IMR-90 (cell line): Measurements from ENCODE around the gene KDM1B. TPM values are rescaled to one million over a fixed set of nuclear protein-coding genes. Genes with fewer than 3 reads are reported as not detected.

Source experiments
- ATAC-seq: fragments of 200-7000 bp; cut with Tn5 transposase; 2 replicates; pipeline ENCODE4 v1.9.1; 2020; ENCODE audit warnings: low read depth, mild to moderate bottlenecking, moderate library complexity
- Bru-seq: library from RNA; stranded (reverse); fragments of 400-500 nt; gene quantifications from one replicate; lab custom pipeline; 2021; lab: Mats Ljungman, UMichigan
- BruChase-seq, 2 experiments: library from RNA; stranded (reverse); fragments of 400-500 nt; gene quantifications; one replicate each; lab custom pipeline; 2021; lab: Mats Ljungman, UMichigan
- BruUV-seq: library from RNA; stranded (reverse); fragments of 400-500 nt; replicated peaks from 2 replicates; lab custom pipeline; 2021; lab: Mats Ljungman, UMichigan
- CTCF ChIA-PET: fragments of 300-600 bp; formaldehyde crosslinking; extraction: SDS; loops from one replicate; lab custom pipeline; 2021; ENCODE audit warnings: antibody characterized with exemption; lab: Yijun Ruan, JAX
- POLR2A ChIA-PET: fragments of 300-600 bp; sonication (Branson Sonifier 250); formaldehyde crosslinking; loops from one replicate; lab custom pipeline; 2022; ENCODE audit warnings: antibody characterized with exemption; ENCODE audit not compliant: unreplicated experiment; lab: Charles Lee
- DNase-seq: peaks from one replicate; pipeline ENCODE4 v3.0.0; 2013
- H2AFZ ChIP-seq: replicated peaks from 2 replicates; pipeline ENCODE3; 2013; ENCODE audit warnings: low read length, mild to moderate bottlenecking; ENCODE audit not compliant: poor library complexity
- H2AK5ac ChIP-seq: 2 replicates; pipeline ENCODE4 v1.6.1; 2013; ENCODE audit warnings: low read depth, low read length, inconsistent platforms
- H2AK9ac ChIP-seq: replicated peaks from 2 replicates; pipeline ENCODE3; 2013; ENCODE audit warnings: mild to moderate bottlenecking, low read depth, low read length, moderate library complexity; ENCODE audit not compliant: poor library complexity
- H2BK120ac ChIP-seq: 2 replicates; pipeline ENCODE4 v1.6.1; 2013; ENCODE audit warnings: low read depth, low read length, inconsistent platforms
- H2BK15ac ChIP-seq: 3 replicates; pipeline ENCODE4 v1.6.1; 2013; ENCODE audit warnings: low read depth, low read length, inconsistent platforms
- H2BK20ac ChIP-seq: 2 replicates; pipeline ENCODE4 v1.6.1; 2013; ENCODE audit warnings: low read depth, mild to moderate bottlenecking, inconsistent platforms, low read length, moderate library complexity
- H2BK5ac ChIP-seq: 2 replicates; pipeline ENCODE4 v1.6.1; 2013; ENCODE audit warnings: mild to moderate bottlenecking, low read depth, low read length, inconsistent platforms; ENCODE audit not compliant: poor library complexity, severe bottlenecking
- H3K14ac ChIP-seq: replicated peaks from 2 replicates; pipeline ENCODE4 v1.6.1; 2013; ENCODE audit warnings: low read depth, low read length, inconsistent platforms
- H3K18ac ChIP-seq: 2 replicates; pipeline ENCODE4 v1.6.1; 2013; ENCODE audit warnings: low read depth, low read length, control low read depth
- H3K23ac ChIP-seq: 2 replicates; pipeline ENCODE4 v1.6.1; 2013; ENCODE audit warnings: low read depth, low read length, inconsistent platforms
- H3K27ac ChIP-seq: 2 replicates; pipeline ENCODE4 v1.5.1; 2013; ENCODE audit warnings: mild to moderate bottlenecking, control low read depth, low read length; ENCODE audit not compliant: insufficient read depth
- H3K27me3 ChIP-seq: 2 replicates; pipeline ENCODE4 v1.6.1; 2013; ENCODE audit warnings: low read length; ENCODE audit not compliant: control insufficient read depth, insufficient read depth
- H3K36me3 ChIP-seq: 2 replicates; pipeline ENCODE4 v1.6.1; 2013; ENCODE audit warnings: low read length, mixed read lengths; ENCODE audit not compliant: control insufficient read depth, insufficient read depth
- H3K4ac ChIP-seq: 2 replicates; pipeline ENCODE4 v1.6.1; 2013; ENCODE audit warnings: low read depth, low read length, inconsistent platforms
- H3K4me1 ChIP-seq: 2 replicates; pipeline ENCODE4 v1.6.1; 2013; ENCODE audit warnings: low read length, mixed read lengths; ENCODE audit not compliant: control insufficient read depth, insufficient read depth
- H3K4me2 ChIP-seq: 2 replicates; pipeline ENCODE4 v1.6.1; 2013; ENCODE audit warnings: low read depth, mild to moderate bottlenecking, control low read depth, low read length, moderate library complexity
- H3K4me3 ChIP-seq: 2 replicates; pipeline ENCODE4 v1.5.1; 2013; ENCODE audit warnings: low read depth, mild to moderate bottlenecking, control low read depth, low read length, moderate library complexity; ENCODE audit not compliant: insufficient read depth
- H3K56ac ChIP-seq: 2 replicates; pipeline ENCODE4 v1.6.1; 2013; ENCODE audit warnings: low read length, inconsistent platforms; ENCODE audit not compliant: insufficient read depth; ENCODE audit errors: extremely low read depth
- H3K79me1 ChIP-seq, 2 experiments: 2 replicates each; pipeline ENCODE4 v1.6.1; 2013; ENCODE audit warnings: low read length in 2 of 2, inconsistent platforms in 1 of 2, low read depth in 1 of 2
- H3K9ac ChIP-seq: 2 replicates; pipeline ENCODE4 v1.6.1; 2013; ENCODE audit warnings: low read depth, low read length, control low read depth
- H3K9me1 ChIP-seq: 2 replicates; pipeline ENCODE4 v1.6.1; 2013; ENCODE audit warnings: low read length, inconsistent platforms; ENCODE audit not compliant: insufficient read depth
- H3K9me3 ChIP-seq: 2 replicates; pipeline ENCODE4 v1.6.1; 2013; ENCODE audit warnings: low read length; ENCODE audit not compliant: control insufficient read depth, insufficient read depth
- H4K20me1 ChIP-seq: 2 replicates; pipeline ENCODE4 v1.6.1; 2013; ENCODE audit warnings: low read length, inconsistent platforms; ENCODE audit not compliant: insufficient read depth
- H4K5ac ChIP-seq: 2 replicates; pipeline ENCODE4 v1.6.1; 2013; ENCODE audit warnings: mild to moderate bottlenecking, low read depth, low read length, control low read depth
- H4K8ac ChIP-seq, 2 experiments: 2 replicates each; pipeline ENCODE4 v1.6.1; 2013; ENCODE audit warnings: low read depth in 2 of 2, low read length in 2 of 2, control low read depth in 1 of 2, inconsistent platforms in 1 of 2
- H4K91ac ChIP-seq: 2 replicates; pipeline ENCODE4 v1.6.1; 2013; ENCODE audit warnings: low read depth, low read length, inconsistent platforms; ENCODE audit not compliant: insufficient read depth
- MAZ ChIP-seq: IDR thresholded peaks from 2 replicates; pipeline ENCODE4 v1.6.1; 2012; ENCODE audit warnings: low read depth, mild to moderate bottlenecking, low read length, improper control_type of control experiment, moderate library complexity, borderline replicate concordance
- MXI1 ChIP-seq: IDR thresholded peaks from 2 replicates; pipeline ENCODE4 v1.6.1; 2012; ENCODE audit warnings: low read depth, mild to moderate bottlenecking, low read length, moderate library complexity, borderline replicate concordance
- NFE2L2 ChIP-seq: fragments of 150-350 bp; IDR thresholded peaks from 2 replicates; pipeline ENCODE4 v1.6.1; 2016; ENCODE audit warnings: low read depth, mild to moderate bottlenecking, low read length
- POLR2A ChIP-seq: IDR thresholded peaks from 2 replicates; pipeline ENCODE4 v1.6.1; 2012; ENCODE audit warnings: mild to moderate bottlenecking, low read depth, low read length
- whole genome bisulfite sequencing, 2 experiments: methylation state at CpG; one replicate each; pipeline versions ENCODE4 v1.1.5 to v1.1.7; 2013; ENCODE audit warnings: missing lambda C conversion rate in 2 of 2; ENCODE audit not compliant: insufficient read length in 1 of 2; ENCODE audit errors: extremely low coverage in 2 of 2; 5-methylcytosine and 5-hydroxymethylcytosine counted together
- dilution Hi-C: fragments of 300-500 bp; cut with HindIII; formaldehyde crosslinking; loops from one replicate; pipeline ENCODE4 v1.14.3; 2018; ENCODE audit warnings: low sequenced_read_pairs; ENCODE audit not compliant: unreplicated experiment
- in situ Hi-C: fragments of 300-500 bp; cut with MboI; formaldehyde crosslinking; loops from 3 replicates; pipeline ENCODE4 v1.14.3; 2019; ENCODE audit warnings: low sequenced_read_pairs, inconsistent platforms, mixed read lengths
- intact Hi-C: fragments of 100-400 bp; cut with micrococcal nuclease; formaldehyde crosslinking; loops from 2 replicates; pipeline ENCODE4 v1.10.0; 2022
- long read RNA-seq: library from polyadenylated mRNA; unstranded; transcript quantifications from one replicate; pipeline ENCODE4 v2.0.0, GENCODE V29; 2021; ENCODE audit not compliant: unreplicated experiment
- polyA plus RNA-seq, 3 experiments: library from polyadenylated mRNA; depleted of rRNA; stranded (reverse); fragments of >200 nt; gene quantifications; 2 replicates each; pipeline ENCODE4 v1.2.3, GENCODE V29; 2012; ENCODE audit warnings: low replicate concordance in 1 of 3
- total RNA-seq: library from RNA; depleted of rRNA; stranded (reverse); fragments of >200 nt; gene quantifications from 2 replicates; pipeline ENCODE4 v1.2.3, GENCODE V29; 2012; rRNA removed
- TF ChIP-seq, protein P1 (sequence below): conservative IDR thresholded peaks from 2 replicates; pipeline ENCODE4 v1.5.1; 2012; ENCODE audit warnings: mild to moderate bottlenecking, low read depth, low read length, improper control_type of control experiment

KDM1B gene, protein sequence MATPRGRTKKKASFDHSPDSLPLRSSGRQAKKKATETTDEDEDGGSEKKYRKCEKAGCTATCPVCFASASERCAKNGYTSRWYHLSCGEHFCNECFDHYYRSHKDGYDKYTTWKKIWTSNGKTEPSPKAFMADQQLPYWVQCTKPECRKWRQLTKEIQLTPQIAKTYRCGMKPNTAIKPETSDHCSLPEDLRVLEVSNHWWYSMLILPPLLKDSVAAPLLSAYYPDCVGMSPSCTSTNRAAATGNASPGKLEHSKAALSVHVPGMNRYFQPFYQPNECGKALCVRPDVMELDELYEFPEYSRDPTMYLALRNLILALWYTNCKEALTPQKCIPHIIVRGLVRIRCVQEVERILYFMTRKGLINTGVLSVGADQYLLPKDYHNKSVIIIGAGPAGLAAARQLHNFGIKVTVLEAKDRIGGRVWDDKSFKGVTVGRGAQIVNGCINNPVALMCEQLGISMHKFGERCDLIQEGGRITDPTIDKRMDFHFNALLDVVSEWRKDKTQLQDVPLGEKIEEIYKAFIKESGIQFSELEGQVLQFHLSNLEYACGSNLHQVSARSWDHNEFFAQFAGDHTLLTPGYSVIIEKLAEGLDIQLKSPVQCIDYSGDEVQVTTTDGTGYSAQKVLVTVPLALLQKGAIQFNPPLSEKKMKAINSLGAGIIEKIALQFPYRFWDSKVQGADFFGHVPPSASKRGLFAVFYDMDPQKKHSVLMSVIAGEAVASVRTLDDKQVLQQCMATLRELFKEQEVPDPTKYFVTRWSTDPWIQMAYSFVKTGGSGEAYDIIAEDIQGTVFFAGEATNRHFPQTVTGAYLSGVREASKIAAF
- total RNA-seq, result 16.7 and 16.9 TPM in 2 replicates
- polyA plus RNA-seq (2012; rRNA removed), result 9.8 and 13.2 TPM in 2 replicates
- 5.0 and 5.4 TPM in 2 replicates for polyA plus RNA-seq (2012; cell fraction: cytosol; rRNA removed)
- polyA plus RNA-seq (2012; cell fraction: nucleus; rRNA removed; ENCODE audit: low replicate concordance), result 2.5 and 6.6 TPM in 2 replicates
- Bru-seq, nascent RNA, result percentile 55 among the genes with signal in this experiment
- percentile 68 among the genes with signal in this experiment for BruChase-seq, experiment 1, labeled RNA remaining after a 6-hour chase
- BruChase-seq, experiment 2, labeled RNA remaining after a 2-hour chase, result percentile 56 among the genes with signal in this experiment
- long read RNA-seq, partial matches to known transcripts, result 1 of 4 reads
- long read RNA-seq, other reads (novel, unspliced or antisense), result 3 of 4 reads

DNA sequence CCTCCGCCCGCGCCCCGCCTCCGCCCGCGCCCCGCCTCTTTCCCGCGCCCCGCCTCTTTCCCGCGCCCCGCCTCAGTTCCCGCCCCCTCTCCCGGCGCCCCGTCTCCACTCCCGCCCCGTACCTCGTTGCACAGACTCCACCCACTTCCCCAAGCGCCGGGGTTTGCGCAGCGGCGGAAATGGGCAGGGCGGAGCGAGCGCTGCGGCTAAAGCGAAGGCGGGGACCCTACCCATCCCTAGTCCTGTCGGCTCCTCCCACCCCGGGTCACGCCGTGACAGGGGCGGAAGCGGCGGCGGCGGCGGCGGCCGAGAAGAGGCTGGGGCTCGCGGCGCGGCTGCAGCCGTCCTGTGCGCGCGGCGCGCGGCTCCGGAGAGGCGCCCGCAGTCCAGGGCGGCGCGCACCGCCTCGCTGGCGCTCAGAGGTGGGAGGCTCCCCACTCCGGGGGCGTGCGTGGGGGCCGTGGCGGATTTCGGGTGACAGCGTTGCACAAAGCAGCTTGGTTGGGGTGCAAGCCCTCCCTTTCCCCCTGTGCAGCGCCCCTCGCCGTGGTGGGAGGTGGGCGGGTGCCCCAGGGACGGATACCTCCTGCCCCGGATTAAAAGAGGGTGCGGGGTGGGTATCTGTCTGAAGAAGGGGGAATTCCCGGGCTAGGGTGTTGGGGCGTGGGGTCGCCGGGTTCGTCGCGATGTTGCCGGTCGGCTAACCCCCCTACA, at the start of gene KDM1B:
TSS of gene KDM1B (plus strand) at position 273 of the 714 bp plus-strand sequence. CDS start 4,474 bp downstream, outside the sequence.
- peak; percentile 98 for ATAC-seq
- POLR2A ChIA-PET, result no interaction called here
- peak; percentile 52; the same call in 1 of the 2 replicates for TF ChIP-seq POLR2A
- TF ChIP-seq, protein P1, sequence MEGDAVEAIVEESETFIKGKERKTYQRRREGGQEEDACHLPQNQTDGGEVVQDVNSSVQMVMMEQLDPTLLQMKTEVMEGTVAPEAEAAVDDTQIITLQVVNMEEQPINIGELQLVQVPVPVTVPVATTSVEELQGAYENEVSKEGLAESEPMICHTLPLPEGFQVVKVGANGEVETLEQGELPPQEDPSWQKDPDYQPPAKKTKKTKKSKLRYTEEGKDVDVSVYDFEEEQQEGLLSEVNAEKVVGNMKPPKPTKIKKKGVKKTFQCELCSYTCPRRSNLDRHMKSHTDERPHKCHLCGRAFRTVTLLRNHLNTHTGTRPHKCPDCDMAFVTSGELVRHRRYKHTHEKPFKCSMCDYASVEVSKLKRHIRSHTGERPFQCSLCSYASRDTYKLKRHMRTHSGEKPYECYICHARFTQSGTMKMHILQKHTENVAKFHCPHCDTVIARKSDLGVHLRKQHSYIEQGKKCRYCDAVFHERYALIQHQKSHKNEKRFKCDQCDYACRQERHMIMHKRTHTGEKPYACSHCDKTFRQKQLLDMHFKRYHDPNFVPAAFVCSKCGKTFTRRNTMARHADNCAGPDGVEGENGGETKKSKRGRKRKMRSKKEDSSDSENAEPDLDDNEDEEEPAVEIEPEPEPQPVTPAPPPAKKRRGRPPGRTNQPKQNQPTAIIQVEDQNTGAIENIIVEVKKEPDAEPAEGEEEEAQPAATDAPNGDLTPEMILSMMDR, result no peak
- 0 out of 2 replicates have a peak, but pooled peaks have one; percentile 31 for TF ChIP-seq MXI1
- TF ChIP-seq NFE2L2, result no peak
- TF ChIP-seq MAZ, result peak; percentile 76; the same call in 1 of the 2 replicates

More for the DNA sequence above, at the start of gene KDM1B:
- Histone ChIP-seq H3K4me1 (peaks cover 3% of the 10 kb centered on the region), H3K14ac (peak within 1 kb of the TSS; percentile 87), H3K9ac (peak within 1 kb of the TSS; percentile 96), H3K36me3 (peaks cover 2% of the 10 kb centered on the region; the same call in 1 of the 2 replicates), H3K18ac (peak within 1 kb of the TSS; percentile 62), H3K9me1 (peaks cover 6% of the 10 kb centered on the region), H3K4ac (peak within 1 kb of the TSS; percentile 70), H4K5ac (peak within 1 kb of the TSS; percentile 19; the same call in 1 of the 2 replicates), H4K8ac (peak within 1 kb of the TSS; percentile 46 to 81; a peak in 3 of 4 replicates), H3K4me2 (peak within 1 kb of the TSS; percentile 92), H2AK5ac (0 out of 2 replicates have a peak within 1 kb of the TSS, but pooled peaks have one; percentile 4), H2AK9ac (peak within 1 kb of the TSS; percentile 85), H3K4me3 (peak within 1 kb of the TSS; percentile 99), H3K23ac (peak within 1 kb of the TSS; percentile 95), H4K91ac (peak within 1 kb of the TSS; percentile 48), H3K27ac (peak within 1 kb of the TSS; percentile 84), H3K56ac (peak within 1 kb of the TSS; percentile 63), H2AFZ (peak within 1 kb of the TSS; percentile 96), H3K9me3 (no peaks in the 10 kb centered on the region), H2BK5ac (peak within 1 kb of the TSS; percentile 74), H3K79me1 (peaks cover 10 to 34% of the 10 kb centered on the region in 2 experiments; a peak in 3 of 4 replicates), H2BK20ac (no peak within 1 kb of the TSS), H2BK15ac (peak within 1 kb of the TSS; percentile 18; the same call in 1 of the 3 replicates), H4K20me1 (no peaks in the 10 kb centered on the region), H2BK120ac (peak within 1 kb of the TSS; percentile 82), H3K27me3 (no peaks in the 10 kb centered on the region)
- no TSS peak for BruUV-seq
- peak; percentile 98 for DNase-seq
- CTCF ChIA-PET, result no interaction called here
- in situ Hi-C loops (no loop called here), dilution Hi-C loops (no loop called here), intact Hi-C loops (loop anchor here (2.0 to 5.0 kb wide), 2 partner anchors 107 to 152 kb away; no protein-coding TSS in a partner anchor)
- 0% methylated on average over 31 of the region's 87 CpGs; no CpG with 5 or more reads in 1 of the 2 experiments for WGBS, 2 experiments
